HG03575 (cell line): Measurements from ENCODE around the gene WWC1.
A peak's percentile ranks its signal among the peaks of the same experiment; 100 is the strongest.

Experiments used
- ATAC-seq: cut with Tn5 transposase; IDR thresholded peaks from one replicate; pipeline ENCODE4 v1.9.1; 2021; ENCODE audit not compliant: unreplicated experiment, insufficient number of reproducible peaks, low FRiP score; ENCODE audit errors: extremely low read depth

The WWC1 gene

DNA sequence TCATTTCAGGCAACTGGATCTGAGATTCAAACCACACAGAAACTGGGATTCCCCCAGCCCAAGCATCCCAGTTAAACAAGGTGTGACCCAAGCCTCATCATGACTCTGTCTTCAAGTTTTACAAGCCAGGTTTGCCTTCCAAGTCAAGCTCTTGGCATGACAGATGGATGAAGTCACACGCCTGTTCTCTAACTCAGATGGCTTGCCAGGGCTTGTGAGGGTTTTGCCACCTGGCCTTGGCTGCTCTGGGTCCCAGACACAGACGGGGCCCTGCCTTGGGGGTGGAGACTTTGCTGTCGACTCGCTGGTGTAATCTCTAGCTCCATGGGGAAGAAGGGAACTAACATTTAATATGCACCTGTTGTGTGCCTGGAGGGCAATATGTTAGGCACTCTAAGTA, 99.0 kb downstream of the WWC1 start:
- ATAC-seq = no peak

DNA sequence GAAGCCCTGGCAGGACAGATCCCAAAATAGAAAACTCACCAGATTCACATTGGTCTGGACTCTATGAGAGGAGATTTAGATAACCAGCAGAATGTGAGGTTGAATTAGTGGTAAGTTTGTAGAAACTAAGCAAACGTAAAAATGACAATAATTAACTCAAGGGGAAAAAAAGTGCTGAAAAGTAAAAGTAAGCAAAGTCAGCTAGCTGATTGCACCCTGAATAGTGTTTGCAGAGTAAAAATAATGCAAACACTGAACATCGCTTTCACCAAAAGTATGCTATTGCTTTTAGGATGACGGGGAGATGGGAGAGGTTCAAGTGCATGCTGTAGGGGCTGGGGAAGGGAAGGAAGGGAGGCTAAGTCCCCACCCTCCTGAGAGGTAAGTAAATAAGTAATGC, 102.3 kb downstream of the WWC1 start:
- ATAC-seq = no peak

DNA sequence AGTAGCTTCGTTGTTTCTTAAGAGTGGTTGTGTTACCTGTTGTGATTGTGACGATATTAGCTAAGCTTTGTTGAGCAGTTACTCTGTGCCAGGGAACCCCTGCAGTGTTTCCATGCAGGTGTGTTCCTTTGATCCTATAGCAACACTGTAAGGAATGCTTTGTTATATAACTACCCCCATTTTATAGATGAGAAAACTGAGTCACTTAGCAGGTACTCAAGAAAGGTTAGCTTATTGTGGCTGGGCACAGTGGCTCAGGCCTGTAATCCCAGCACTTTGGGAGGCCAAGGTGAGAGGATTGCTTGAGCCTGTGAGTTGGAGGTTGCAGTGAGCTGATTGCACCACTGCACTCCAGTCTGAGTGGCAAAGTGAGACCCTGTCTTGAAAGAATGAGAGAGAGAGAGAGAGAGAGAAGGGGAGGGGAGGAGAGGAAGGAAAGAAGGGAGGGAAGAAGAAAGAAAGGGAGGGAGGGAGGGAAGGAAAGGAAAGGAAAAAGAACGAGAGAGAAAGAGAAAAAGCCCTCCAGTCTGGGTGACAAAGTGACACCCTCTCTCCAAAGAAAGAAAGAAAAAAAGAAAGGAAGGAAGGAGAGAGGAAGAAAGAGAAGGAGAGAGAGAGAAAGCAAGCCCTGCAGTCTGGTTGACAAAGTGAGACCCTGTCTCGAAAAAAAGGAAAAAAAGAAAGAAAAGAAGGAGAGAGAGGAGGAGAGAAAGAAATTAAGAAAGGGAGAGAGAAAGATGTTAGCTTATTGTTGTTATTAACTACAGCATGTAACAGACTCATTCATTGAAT, 109.2 kb downstream of the WWC1 start:
- ATAC-seq = no peak

DNA sequence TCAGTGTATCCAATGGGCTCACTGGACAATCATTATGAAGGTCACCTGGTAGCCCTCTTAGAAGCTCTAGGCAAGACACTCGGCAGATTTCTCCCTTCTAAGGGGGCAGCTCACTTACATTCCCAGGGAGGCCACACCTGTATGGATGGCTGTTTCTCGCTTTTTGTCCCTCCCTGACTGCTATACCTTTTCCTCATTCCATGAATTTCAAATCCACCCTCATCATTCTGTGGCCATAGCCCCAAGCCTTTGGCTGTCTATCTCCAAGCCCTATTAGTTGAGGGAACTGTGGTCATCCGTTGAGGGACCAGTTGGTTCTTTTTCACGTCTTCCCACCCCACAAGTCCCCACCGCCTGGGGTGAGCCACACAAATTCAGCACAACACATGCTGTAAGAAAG, 109.8 kb downstream of the WWC1 start:
- ATAC-seq = no peak

DNA sequence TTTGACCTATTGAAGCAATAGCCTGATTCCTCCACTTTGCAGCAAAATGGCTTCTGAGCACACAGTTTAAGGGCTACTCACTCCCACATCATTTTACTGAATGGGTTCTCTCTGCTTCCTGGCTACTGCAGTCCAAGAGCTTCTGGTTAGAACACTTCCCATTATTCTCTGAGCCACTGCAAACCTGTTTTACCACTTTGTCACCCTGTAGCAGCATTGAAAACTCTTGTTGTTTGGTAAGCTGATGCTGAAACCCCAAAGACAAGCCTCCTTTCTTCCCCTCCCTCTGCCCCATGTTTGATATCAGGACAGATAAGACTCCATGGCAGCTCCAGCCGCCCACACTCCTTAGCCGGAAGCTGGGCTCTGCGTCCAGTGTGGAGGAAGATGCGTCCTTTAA, 110.4 kb downstream of the WWC1 start:
- no peak for ATAC-seq

DNA sequence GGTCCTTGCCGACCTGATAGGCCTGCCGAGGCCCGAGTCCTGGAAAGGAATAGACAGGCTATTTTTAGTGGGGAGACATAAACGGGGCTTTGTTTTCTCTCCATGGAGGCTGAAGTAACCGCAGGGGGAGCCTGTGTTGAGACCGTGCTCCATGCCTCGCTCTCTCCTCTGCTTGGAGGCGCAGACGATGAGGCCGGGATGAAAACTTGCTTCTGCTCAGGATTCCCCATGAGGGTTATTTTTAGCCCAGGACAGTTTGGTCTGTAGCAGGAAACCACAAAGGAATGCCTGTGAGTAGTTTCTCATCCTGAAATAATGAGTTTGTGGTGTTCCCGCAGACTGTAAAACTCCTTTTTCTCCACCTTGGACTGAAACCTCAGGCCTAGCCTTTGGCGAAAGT, 112.9 kb downstream of the WWC1 start:
- ATAC-seq = no peak

DNA sequence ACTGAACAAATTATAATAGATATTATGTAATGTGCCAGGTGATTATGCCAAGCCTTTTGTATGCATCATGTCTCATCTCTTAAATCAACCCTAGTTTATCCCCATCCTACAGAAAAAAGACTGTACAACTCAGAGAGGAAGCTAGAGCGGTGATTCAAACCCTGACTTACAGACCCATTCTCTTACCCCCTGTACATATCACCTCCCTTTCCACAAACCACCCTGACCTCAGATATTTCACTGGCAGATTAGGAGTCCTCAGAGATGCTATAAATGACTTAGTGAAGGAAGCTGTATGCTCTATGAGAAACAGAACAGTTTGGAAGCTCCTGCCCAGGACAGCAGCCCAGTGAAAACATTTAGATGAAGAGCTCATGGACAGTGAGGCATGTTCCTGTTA, 115.8 kb downstream of the WWC1 start:
- ATAC-seq = no peak

DNA sequence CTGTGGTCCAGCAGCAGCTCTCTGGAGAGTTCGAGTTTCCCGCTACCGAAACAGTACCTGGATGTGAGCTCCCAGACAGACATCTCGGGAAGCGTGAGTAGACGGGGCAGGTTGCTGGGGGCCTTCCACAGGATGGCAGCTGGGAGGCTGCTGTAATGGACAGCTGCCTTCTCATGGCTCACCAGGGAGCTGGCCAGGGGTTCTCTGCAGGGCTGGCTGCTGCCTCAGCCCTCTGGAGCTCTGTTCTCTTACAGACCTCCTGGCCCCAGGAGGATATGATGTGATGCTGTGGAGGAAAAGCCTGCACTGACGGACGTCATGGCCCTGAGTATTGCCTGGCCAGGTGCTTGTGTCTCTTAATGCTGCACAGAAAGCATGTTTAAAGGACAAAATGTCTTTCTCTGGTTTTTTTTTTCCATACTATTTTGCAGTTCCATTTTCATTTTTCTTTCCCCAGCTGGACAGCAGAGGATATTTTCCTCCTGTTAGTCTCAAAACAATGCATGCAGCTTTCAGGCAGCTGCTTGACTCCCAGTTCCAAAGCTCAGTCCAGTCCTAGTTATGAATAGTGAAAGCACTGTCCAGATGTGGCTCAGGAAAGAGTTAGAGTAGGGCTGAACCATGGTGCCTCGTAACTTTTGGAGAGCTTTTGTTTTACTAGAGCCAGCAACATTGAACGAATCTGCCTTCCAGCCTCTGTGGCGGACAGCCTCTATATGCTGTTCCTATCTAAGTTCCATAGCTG, 117.3 kb downstream of the WWC1 start:
- no peak for ATAC-seq

DNA sequence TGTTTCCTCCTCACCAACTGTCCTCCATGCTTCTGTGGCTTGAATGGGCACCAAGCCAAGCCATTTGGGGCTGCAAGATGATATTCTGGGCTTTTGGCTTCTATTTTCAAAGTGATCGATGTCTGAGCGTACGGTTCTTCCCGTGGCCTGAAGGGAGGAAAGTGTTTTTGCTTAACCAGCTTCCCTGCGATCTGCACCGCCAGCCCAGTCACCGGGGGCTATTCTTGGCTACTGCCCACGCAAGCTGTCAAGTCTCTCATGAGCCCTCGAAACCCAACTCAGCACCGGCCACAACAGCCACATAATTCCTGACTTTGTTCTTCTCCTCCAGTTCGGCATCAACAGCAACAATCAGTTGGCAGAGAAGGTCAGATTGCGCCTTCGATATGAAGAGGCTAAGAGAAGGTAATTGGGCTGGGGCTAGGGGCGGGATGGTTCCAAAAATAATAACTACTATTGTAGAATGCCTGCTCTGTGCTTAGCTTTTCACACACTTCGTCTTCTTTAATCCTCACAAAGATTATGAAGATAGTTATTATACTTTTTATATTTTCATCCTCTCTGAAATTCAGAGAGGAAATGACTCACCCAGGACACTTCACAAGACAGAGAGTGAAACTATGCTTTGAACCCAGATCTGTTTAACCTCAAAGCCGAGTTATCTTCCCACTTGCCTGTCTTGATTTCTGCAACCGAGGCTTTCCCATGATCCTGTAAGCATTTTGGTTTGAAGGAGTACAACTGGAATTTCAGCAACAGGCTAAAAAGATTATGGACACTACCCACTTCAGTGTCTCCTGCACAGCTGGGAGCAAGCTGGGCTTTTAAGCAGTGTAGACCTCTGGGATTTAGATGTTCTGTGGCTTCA, 118.4 kb downstream of the WWC1 start:
- ATAC-seq = peak; percentile 60

DNA sequence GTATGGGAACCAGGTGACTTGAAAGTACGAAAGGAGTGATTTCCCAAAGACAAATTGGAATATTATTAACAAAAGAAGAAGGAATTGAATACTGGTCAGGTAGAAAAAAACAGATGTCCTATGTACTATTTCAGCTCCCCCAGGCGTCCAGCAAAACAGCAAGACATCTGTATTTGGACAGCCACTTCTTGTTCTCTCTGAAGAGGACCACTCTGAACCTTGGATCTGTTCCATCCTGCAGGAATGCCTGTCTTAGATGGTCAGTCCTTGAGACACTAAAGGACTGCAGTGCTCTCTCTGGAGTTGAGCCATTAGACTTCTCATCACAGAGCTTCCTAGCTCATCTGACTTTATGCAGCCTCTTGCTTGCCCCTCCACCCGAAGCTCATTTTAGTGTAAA, 120.4 kb downstream of the WWC1 start:
- ATAC-seq = no peak

DNA sequence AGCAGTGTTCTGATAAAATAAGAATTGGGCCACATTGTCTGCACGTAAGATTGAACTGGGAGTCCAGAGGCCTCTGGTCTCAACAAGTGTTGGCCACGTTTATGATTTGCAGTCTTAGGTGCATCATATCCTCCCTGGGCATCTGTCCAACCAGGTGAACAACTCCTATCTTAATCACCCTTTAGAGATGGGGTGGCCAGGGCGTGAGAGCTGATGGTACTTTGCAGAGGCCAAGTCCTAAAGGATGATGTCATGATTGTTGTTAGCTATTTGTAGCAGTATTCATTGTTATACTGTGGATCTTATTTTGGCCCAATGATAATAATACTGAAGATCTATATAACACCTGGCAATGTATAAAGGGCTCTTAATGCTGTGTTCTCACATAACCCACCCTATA, 121.6 kb downstream of the WWC1 start:
- ATAC-seq = no peak

DNA sequence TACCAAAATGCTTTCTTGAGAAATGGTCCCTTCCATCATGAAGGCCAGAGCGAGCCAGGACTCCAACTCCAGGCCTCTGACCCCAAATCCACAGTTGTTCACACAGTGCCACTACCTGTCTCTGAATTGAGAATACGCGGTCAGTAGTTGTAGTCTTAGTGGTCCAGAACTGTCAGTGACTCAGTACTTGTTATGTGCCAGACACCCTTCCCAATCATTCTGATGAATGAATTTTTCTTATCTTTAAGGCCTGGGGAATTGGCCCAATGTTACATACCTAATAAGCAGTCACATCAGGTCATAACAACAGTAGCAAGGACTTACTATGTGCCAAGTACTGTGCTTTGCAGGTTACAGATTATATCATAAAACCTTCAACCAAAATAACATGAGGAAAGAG, 122.2 kb downstream of the WWC1 start:
- no peak for ATAC-seq

DNA sequence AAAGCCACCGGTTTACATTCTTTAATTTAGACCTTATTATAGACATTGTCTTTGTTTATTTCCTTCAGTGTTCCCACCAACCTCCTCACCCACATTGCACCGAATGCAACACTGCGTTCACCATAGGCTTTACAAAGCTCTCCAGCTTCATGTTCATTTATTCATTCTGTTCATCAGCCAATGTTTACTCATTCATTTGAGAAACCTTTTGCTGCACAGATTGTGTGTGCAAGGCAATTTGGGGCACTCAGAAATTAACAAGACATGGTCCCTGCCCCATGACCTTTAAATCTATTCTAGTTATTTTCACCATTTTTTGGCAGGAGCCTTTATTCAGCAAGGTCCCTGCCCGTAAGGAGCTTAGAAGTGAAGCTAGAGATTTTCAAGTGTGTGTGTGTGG, 124.0 kb downstream of the WWC1 start:
- no peak for ATAC-seq

DNA sequence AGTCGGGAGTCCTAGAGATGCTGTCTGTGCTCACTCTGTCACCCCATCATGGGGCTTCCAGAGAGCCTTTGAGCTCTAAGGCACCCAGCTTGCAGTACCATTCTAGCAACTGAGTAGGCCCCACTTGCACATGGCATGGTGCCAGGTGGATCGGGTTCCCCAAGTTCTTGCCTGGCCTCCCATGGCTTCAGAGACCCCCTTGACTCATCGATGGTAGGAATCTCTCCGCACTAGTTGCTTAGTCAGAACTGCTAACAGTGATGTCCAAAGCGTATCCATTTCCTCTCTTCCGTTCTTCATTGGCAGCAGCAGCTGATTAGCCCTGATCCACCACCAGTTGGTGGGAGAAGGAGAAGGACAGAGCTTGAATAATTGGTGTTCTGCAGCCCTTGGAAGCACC, 124.5 kb downstream of the WWC1 start:
- ATAC-seq = no peak

DNA sequence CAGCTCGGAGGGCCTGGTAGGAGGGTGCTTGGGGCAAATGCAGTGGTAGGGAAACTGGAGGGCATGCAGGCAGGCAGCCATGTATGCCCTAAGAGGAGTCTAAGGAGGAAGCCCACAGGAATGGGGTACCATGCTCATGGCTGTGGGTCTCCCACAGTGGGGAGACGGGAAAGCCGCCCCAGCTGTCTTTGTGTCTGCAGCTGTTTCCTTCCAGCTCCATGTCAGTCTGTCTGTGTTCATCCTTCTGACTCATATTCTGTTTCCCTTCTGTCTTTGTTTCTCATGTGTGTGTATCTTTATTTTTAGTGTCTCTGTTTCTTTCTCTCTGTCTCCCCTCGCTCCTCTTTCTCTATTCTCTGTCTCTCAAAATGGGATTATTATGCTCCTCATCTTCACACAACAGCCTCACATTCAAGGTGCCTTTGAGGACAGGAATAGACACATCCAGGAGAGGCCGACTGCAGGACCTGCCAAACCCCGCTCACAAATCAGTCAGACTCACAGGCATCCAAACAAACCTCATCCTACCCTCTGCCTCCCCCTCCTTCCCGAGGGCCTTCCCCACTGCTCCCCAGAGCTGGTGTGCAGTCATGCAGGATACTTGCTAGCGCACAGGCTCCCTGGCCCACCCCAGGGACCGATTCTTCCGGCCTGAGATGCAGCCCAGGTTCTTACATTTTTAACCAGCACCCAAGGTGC, 126.4 kb downstream of the WWC1 start:
- no peak for ATAC-seq

DNA sequence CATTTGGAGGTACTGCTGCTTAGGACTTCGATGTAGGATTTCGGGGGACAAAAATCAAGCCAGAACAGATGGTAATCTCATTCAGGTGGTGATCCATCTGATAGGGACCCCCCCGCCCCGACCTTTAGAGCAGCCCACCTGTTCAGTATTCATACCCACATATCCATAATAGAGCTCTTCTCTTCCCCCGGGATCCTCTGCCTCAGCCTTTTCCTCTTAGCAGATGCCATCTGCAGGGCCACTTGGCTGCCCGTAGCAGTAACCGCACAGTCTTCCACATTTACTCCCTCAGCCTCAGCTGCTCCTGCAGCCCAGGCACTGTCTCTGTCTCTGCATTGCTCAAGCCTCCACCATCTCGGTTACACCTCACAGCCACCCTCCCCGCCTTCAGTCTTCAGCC, 129.0 kb downstream of the WWC1 start:
- ATAC-seq = no peak

DNA sequence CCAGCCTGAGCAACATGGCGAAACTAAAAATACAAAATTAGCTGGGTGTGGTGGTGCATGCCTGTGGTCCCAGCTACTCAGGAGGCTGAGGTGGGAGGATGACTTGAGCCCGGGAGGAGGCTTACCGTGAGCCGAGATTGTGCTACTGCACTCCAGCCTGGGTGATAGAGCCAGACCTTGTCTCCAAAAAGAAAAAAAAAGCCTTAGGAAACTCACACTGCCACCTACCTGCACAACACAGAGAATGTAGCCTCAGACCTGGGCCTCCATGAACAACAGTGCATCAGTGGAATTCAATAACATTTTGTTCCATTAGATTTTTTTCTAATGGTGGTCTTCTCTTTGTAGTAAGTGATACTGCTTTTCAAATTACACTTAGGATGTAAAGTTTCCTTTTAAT, 131.0 kb downstream of the WWC1 start:
- no peak for ATAC-seq

DNA sequence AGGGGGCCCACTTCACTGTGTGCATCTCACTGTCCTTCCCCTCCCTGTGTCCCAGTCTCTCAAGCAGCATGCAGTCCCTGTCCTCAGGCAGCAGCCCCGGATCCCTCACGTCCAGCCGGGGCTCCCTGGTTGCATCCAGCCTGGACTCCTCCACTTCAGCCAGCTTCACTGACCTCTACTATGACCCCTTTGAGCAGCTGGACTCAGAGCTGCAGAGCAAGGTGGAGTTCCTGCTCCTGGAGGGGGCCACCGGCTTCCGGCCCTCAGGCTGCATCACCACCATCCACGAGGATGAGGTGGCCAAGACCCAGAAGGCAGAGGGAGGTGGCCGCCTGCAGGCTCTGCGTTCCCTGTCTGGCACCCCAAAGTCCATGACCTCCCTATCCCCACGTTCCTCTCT, 132.0 kb downstream of the WWC1 start:
- no peak for ATAC-seq

DNA sequence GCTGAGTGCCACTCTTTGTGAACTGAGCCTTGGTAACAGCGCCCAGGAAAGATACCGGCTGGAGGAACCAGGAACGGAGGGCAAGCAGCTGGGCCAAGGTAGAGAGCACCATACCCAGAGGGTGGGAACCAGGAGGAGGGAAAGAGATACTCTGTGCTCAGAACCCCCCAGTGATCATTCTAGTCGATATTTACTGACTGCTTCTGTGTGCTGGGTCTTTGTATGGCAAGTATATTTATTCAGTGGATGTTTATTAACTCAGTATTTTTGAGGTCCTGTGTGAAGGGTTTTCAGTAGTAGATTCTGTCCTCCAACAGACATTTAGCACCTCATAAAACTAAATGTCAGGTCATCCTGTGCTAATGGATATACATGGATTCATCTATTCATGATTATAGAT, 132.5 kb downstream of the WWC1 start:
- no peak for ATAC-seq
